Measurements from ENCODE around the gene PPP1R13B. TPM values are rescaled to one million over a fixed set of nuclear protein-coding genes. Genes with fewer than 3 reads are reported as not detected.

The PPP1R13B gene
- total and polyA plus RNA-seq, 12 donors = 21.6 to 124 (median 75.5) TPM

- Histone ChIP-seq H3K36me3 (peaks cover 0 to 99% (median 75%) of the 10 kb centered on the region in 9 donors), H3K4me3 (no peak overlapping the region), H3K4me1 (peaks cover 0 to 75% (median 27%) of the 10 kb centered on the region in 9 donors), H3K9me3 (no peaks in the 10 kb centered on the region), H3K27me3 (no peaks in the 10 kb centered on the region), H3K27ac (no peak overlapping the region)
- TF ChIP-seq CTCF (IDR thresholded peaks at IDR 0.05) = no peak
- DNase-seq (no peak), ATAC-seq (no peak)
- intact Hi-C loops (cut with DNase I) = loop anchor here in 3 of 10 donors (2.0 to 10.0 kb wide), 3 partner anchors 56 to 120 kb away; partner anchors contain the start of genes BAG5 (in 1 of the 3), COA8 (in 1 of the 3) and KLC1 (in 1 of the 3)
- WGBS, 2 donors = 87 to 88% methylated on average over 15 of the region's 15 CpGs
Measured at GRCh38 chr14:103684871-103685270, 162.5 kb downstream of the PPP1R13B start.

- Histone ChIP-seq H3K27me3 (no peaks in the 10 kb centered on the region), H3K4me1 (peaks cover 0 to 75% (median 28%) of the 10 kb centered on the region in 9 donors), H3K9me3 (no peaks in the 10 kb centered on the region), H3K4me3 (no peak overlapping the region), H3K36me3 (peaks cover 0 to 100% (median 77%) of the 10 kb centered on the region in 9 donors), H3K27ac (peak overlapping the region in 2 of 10 donors; percentile 6 to 48)
- no peak for DNase-seq
- no peak for TF ChIP-seq CTCF (IDR thresholded peaks at IDR 0.05)
- WGBS, 2 donors = 67 to 72% methylated on average over 6 of the region's 6 CpGs
- ATAC-seq = peak in 6 of 8 donors; percentile 15 to 56 (median 46)
- intact Hi-C loops (cut with DNase I) = loop anchor here in 3 of 10 donors (2.0 to 10.0 kb wide), 3 partner anchors 56 to 120 kb away; partner anchors contain the start of genes BAG5 (in 1 of the 3), COA8 (in 1 of the 3) and KLC1 (in 1 of the 3)
Measured at GRCh38 chr14:103684471-103684870, 162.9 kb downstream of the PPP1R13B start.

Other genes with a start within 250 kb of the PPP1R13B start
- 100 to 1,000 TPM; 123 to 166 (median 146) TPM for gene KLC1, start 218.4 kb downstream of the PPP1R13B start, total RNA-seq
- 100 to 1,000 TPM; 151 to 220 TPM for gene KLC1, start 218.4 kb downstream of the PPP1R13B start, polyA plus RNA-seq
- gene XRCC3, start 132.1 kb downstream of the PPP1R13B start, total RNA-seq = 1 to 10 TPM; 1.0 to 4.4 (median 3.0) TPM
- 1 to 10 TPM; 2.0 to 4.2 TPM for gene XRCC3, start 132.1 kb downstream of the PPP1R13B start, polyA plus RNA-seq
- gene ZFYVE21, start 131.8 kb downstream of the PPP1R13B start, total RNA-seq = 10 to 100 TPM; 43.5 to 64.9 (median 54.5) TPM
- gene ZFYVE21, start 131.8 kb downstream of the PPP1R13B start, polyA plus RNA-seq = 10 to 100 TPM; 44.5 to 88.8 TPM
- 1 to 10 TPM in 7 of 10 donors, under 1 TPM in 3; 0.55 to 7.4 (median 2.1) TPM for gene TDRD9, start 80.9 kb upstream of the PPP1R13B start, total RNA-seq
- gene TDRD9, start 80.9 kb upstream of the PPP1R13B start, polyA plus RNA-seq = 1 to 10 TPM; 2.2 to 8.4 TPM
- gene RD3L, start 95.0 kb upstream of the PPP1R13B start, total RNA-seq = 10 to 100 TPM; 17.8 to 42.1 (median 25.3) TPM
- gene RD3L, start 95.0 kb upstream of the PPP1R13B start, polyA plus RNA-seq = 10 to 100 TPM in 1 of 2 donors, 1 to 10 TPM in 1; 2.9 to 26.6 TPM
- 10 to 100 TPM in 8 of 10 donors, 1 to 10 TPM in 2; 6.0 to 32.0 (median 16.3) TPM for gene ASPG, start 238.1 kb upstream of the PPP1R13B start, total RNA-seq
- gene ASPG, start 238.1 kb upstream of the PPP1R13B start, polyA plus RNA-seq = 10 to 100 TPM in 1 of 2 donors, 1 to 10 TPM in 1; 2.8 to 13.8 TPM